ENCODE measurements around the gene SUPT6H.

Gene SUPT6H

GRCh38 chr17:28703552-28704218 lies 41.7 kb downstream of the SUPT6H start:
- Histone ChIP-seq H3K4me3 (ENCODE audit: low read depth, low read length) (no peak overlapping the region), H4K12ac (ENCODE audit: low read depth, low read length) (no peak overlapping the region), H3K14ac (ENCODE audit: low read length) (no peak overlapping the region), H3K79me1 (ENCODE audit: low read length) (no peaks in the 10 kb centered on the region), H3K36me3 (ENCODE audit: control insufficient read depth in 1 of 2, insufficient read depth in 2 of 2, low read length in 2 of 2) (peaks cover 58 to 72% of the 10 kb centered on the region in 2 experiments), H2BK12ac (ENCODE audit: low read length) (no peak overlapping the region), H3K27me3 (ENCODE audit: insufficient read depth, low read length) (no peaks in the 10 kb centered on the region), H2BK5ac (ENCODE audit: low read depth, low read length, poor library complexity) (no peak overlapping the region), H2BK120ac (ENCODE audit: insufficient read depth, low read length, poor library complexity) (no peak overlapping the region), H3K4me1 (ENCODE audit: control insufficient read depth in 1 of 2, insufficient read depth in 2 of 2, low read length in 2 of 2) (no peaks in the 10 kb centered on the region), H3K18ac (ENCODE audit: low read length) (no peak overlapping the region), H3K79me2 (ENCODE audit: control insufficient read depth, insufficient read depth, low read length, poor library complexity) (no peaks in the 10 kb centered on the region), H4K91ac (ENCODE audit: low read depth, low read length) (no peak overlapping the region), H3K4me2 (ENCODE audit: low read length) (no peak overlapping the region), H3K9me3 (ENCODE audit: insufficient read depth, low read depth, low read length) (no peaks in the 10 kb centered on the region), H4K8ac (ENCODE audit: low read depth, low read length) (no peak overlapping the region), H3K23ac (ENCODE audit: low read length) (no peak overlapping the region), H3K27ac (ENCODE audit: low read depth, low read length) (no peak overlapping the region), H2AFZ (ENCODE audit: insufficient read depth, low read length, poor library complexity) (no peak overlapping the region), H2AK5ac (ENCODE audit: low read length) (no peak overlapping the region), H3K4ac (ENCODE audit: low read depth, low read length) (no peak overlapping the region), H3K9ac (ENCODE audit: low read length) (no peak overlapping the region)
- no CpG with 5 or more reads among the region's 16 CpGs for WGBS (ENCODE audit: extremely low coverage, insufficient coverage, insufficient read length)
- no peak for DNase-seq

- Histone ChIP-seq H2AFZ (ENCODE audit: insufficient read depth, low read length, poor library complexity) (no peak overlapping the region), H3K27ac (ENCODE audit: low read depth, low read length) (no peak overlapping the region), H3K14ac (ENCODE audit: low read length) (no peak overlapping the region), H2BK12ac (ENCODE audit: low read length) (no peak overlapping the region), H3K79me1 (ENCODE audit: low read length) (no peaks in the 10 kb centered on the region), H3K4me3 (ENCODE audit: low read depth, low read length) (no peak overlapping the region), H4K12ac (ENCODE audit: low read depth, low read length) (no peak overlapping the region), H3K36me3 (ENCODE audit: control insufficient read depth in 1 of 2, insufficient read depth in 2 of 2, low read length in 2 of 2) (peaks cover 54 to 65% of the 10 kb centered on the region in 2 experiments), H3K4me2 (ENCODE audit: low read length) (no peak overlapping the region), H3K9ac (ENCODE audit: low read length) (no peak overlapping the region), H4K8ac (ENCODE audit: low read depth, low read length) (no peak overlapping the region), H3K23ac (ENCODE audit: low read length) (no peak overlapping the region), H4K91ac (ENCODE audit: low read depth, low read length) (no peak overlapping the region), H3K27me3 (ENCODE audit: insufficient read depth, low read length) (no peaks in the 10 kb centered on the region), H3K4me1 (ENCODE audit: control insufficient read depth in 1 of 2, insufficient read depth in 2 of 2, low read length in 2 of 2) (no peaks in the 10 kb centered on the region), H2BK120ac (ENCODE audit: insufficient read depth, low read length, poor library complexity) (no peak overlapping the region), H2BK5ac (ENCODE audit: low read depth, low read length, poor library complexity) (no peak overlapping the region), H3K4ac (ENCODE audit: low read depth, low read length) (no peak overlapping the region), H3K9me3 (ENCODE audit: insufficient read depth, low read depth, low read length) (no peaks in the 10 kb centered on the region), H3K79me2 (ENCODE audit: control insufficient read depth, insufficient read depth, low read length, poor library complexity) (no peaks in the 10 kb centered on the region), H3K18ac (ENCODE audit: low read length) (no peak overlapping the region), H2AK5ac (ENCODE audit: low read length) (no peak overlapping the region)
- WGBS (ENCODE audit: extremely low coverage, insufficient coverage, insufficient read length) = no CpG with 5 or more reads among the region's 14 CpGs
- DNase-seq = no peak
These were observed 42.3 kb downstream of the SUPT6H start for GRCh38 chr17:28704219-28704858.

DNA sequence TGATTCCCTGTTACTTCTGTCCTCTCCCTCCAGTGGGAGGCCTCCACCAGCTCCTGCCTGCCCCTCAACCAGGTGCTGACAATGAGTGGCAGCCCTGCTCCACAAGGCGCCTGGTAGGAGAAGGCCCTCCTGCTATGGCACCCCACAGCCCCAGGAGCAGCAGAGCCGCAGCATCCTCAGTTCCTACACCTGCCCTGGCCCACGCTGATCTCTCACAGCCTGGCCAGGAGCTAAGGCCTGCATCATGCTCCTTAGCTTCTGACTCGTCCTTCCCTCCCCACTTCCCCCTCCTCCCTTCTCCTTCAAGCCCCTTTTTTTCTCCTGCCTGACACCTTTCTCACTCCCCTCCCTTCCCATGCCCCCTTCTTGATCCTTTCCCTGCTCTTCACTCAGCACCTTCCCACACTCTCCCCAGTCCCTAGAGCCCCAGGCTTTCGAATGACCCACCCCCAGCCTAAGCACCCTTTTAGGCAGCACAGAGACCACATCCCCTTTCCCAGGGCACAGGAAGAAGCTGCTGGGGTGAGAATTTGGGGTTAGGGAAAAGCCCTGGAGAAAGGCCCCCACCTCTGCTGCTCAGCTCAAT lies 43.2 kb downstream of the SUPT6H start:
- H4K91ac ChIP-seq (ENCODE audit: low read depth, low read length) = no peak overlapping the region
- H3K23ac ChIP-seq (ENCODE audit: low read length) = no peak overlapping the region
- no peak overlapping the region for H4K12ac ChIP-seq (ENCODE audit: low read depth, low read length)
- H2BK120ac ChIP-seq (ENCODE audit: insufficient read depth, low read length, poor library complexity) = no peak overlapping the region
- no peak overlapping the region for H3K4ac ChIP-seq (ENCODE audit: low read depth, low read length)
- no peak overlapping the region for H2BK5ac ChIP-seq (ENCODE audit: low read depth, low read length, poor library complexity)
- H3K14ac ChIP-seq (ENCODE audit: low read length) = no peak overlapping the region
- no peak overlapping the region for H2AFZ ChIP-seq (ENCODE audit: insufficient read depth, low read length, poor library complexity)
- H3K18ac ChIP-seq (ENCODE audit: low read length) = no peak overlapping the region
- WGBS (ENCODE audit: extremely low coverage, insufficient coverage, insufficient read length) = no CpG with 5 or more reads among the region's 5 CpGs
- H3K4me3 ChIP-seq (ENCODE audit: low read depth, low read length) = no peak overlapping the region
- no peak for DNase-seq
- H2AK5ac ChIP-seq (ENCODE audit: low read length) = no peak overlapping the region
- H3K36me3 ChIP-seq (ENCODE audit: control insufficient read depth in 1 of 2, insufficient read depth in 2 of 2, low read length in 2 of 2) = peaks cover 46 to 57% of the 10 kb centered on the region in 2 experiments
- peaks cover 2 to 4% of the 10 kb centered on the region in 2 experiments for H3K4me1 ChIP-seq (ENCODE audit: control insufficient read depth in 1 of 2, insufficient read depth in 2 of 2, low read length in 2 of 2)
- no peak overlapping the region for H4K8ac ChIP-seq (ENCODE audit: low read depth, low read length)
- H3K27ac ChIP-seq (ENCODE audit: low read depth, low read length) = no peak overlapping the region
- H3K9me3 ChIP-seq (ENCODE audit: insufficient read depth, low read depth, low read length) = no peaks in the 10 kb centered on the region
- no peaks in the 10 kb centered on the region for H3K79me2 ChIP-seq (ENCODE audit: control insufficient read depth, insufficient read depth, low read length, poor library complexity)
- no peaks in the 10 kb centered on the region for H3K79me1 ChIP-seq (ENCODE audit: low read length)
- no peaks in the 10 kb centered on the region for H3K27me3 ChIP-seq (ENCODE audit: insufficient read depth, low read length)
- H3K4me2 ChIP-seq (ENCODE audit: low read length) = no peak overlapping the region
- no peak overlapping the region for H3K9ac ChIP-seq (ENCODE audit: low read length)
- H2BK12ac ChIP-seq (ENCODE audit: low read length) = no peak overlapping the region

- Histone ChIP-seq H3K27ac (ENCODE audit: low read depth, low read length) (no peak overlapping the region), H2BK12ac (ENCODE audit: low read length) (no peak overlapping the region), H3K4me1 (ENCODE audit: control insufficient read depth in 1 of 2, insufficient read depth in 2 of 2, low read length in 2 of 2) (peaks cover 2 to 4% of the 10 kb centered on the region in 2 experiments), H3K14ac (ENCODE audit: low read length) (no peak overlapping the region), H3K79me1 (ENCODE audit: low read length) (peaks cover 4% of the 10 kb centered on the region), H4K12ac (ENCODE audit: low read depth, low read length) (no peak overlapping the region), H3K4me2 (ENCODE audit: low read length) (no peak overlapping the region), H2AFZ (ENCODE audit: insufficient read depth, low read length, poor library complexity) (no peak overlapping the region), H3K4me3 (ENCODE audit: low read depth, low read length) (no peak overlapping the region), H2AK5ac (ENCODE audit: low read length) (no peak overlapping the region), H3K27me3 (ENCODE audit: insufficient read depth, low read length) (no peaks in the 10 kb centered on the region), H4K8ac (ENCODE audit: low read depth, low read length) (no peak overlapping the region), H3K79me2 (ENCODE audit: control insufficient read depth, insufficient read depth, low read length, poor library complexity) (peaks cover 4% of the 10 kb centered on the region), H3K4ac (ENCODE audit: low read depth, low read length) (no peak overlapping the region), H2BK5ac (ENCODE audit: low read depth, low read length, poor library complexity) (no peak overlapping the region), H3K9ac (ENCODE audit: low read length) (no peak overlapping the region), H3K36me3 (ENCODE audit: control insufficient read depth in 1 of 2, insufficient read depth in 2 of 2, low read length in 2 of 2) (peaks cover 39 to 50% of the 10 kb centered on the region in 2 experiments), H4K91ac (ENCODE audit: low read depth, low read length) (no peak overlapping the region), H2BK120ac (ENCODE audit: insufficient read depth, low read length, poor library complexity) (no peak overlapping the region), H3K23ac (ENCODE audit: low read length) (no peak overlapping the region), H3K18ac (ENCODE audit: low read length) (no peak overlapping the region), H3K9me3 (ENCODE audit: insufficient read depth, low read depth, low read length) (no peaks in the 10 kb centered on the region)
- DNase-seq = no peak
- no CpG with 5 or more reads among the region's 10 CpGs for WGBS (ENCODE audit: extremely low coverage, insufficient coverage, insufficient read length)
These were observed 43.8 kb downstream of the SUPT6H start for GRCh38 chr17:28705728-28706334.
